HG02840 (cell line): Measurements from ENCODE around the gene C17orf114.

Experiments used
- ATAC-seq: cut with Tn5 transposase; IDR thresholded peaks from one replicate; pipeline ENCODE4 v1.9.1; 2021; ENCODE audit warnings: mild to moderate bottlenecking, moderate library complexity, moderate number of reproducible peaks; ENCODE audit not compliant: unreplicated experiment, low FRiP score

Gene C17orf114

GRCh38 chr17:4827399-4827798 is 25.3 kb upstream of the C17orf114 start:
- no peak for ATAC-seq

- ATAC-seq, result no peak
Observed at GRCh38 chr17:4823373-4824089, 21.4 kb upstream of the C17orf114 start.

GRCh38 chr17:4822835-4823234 is 20.7 kb upstream of the C17orf114 start:
- no peak for ATAC-seq

- no peak for ATAC-seq
Observed at GRCh38 chr17:4818276-4818675, 16.1 kb upstream of the C17orf114 start.

GRCh38 chr17:4816826-4817225 is 14.7 kb upstream of the C17orf114 start:
- no peak for ATAC-seq

- no peak for ATAC-seq
Observed at GRCh38 chr17:4815043-4815675, 13.0 kb upstream of the C17orf114 start.

GRCh38 chr17:4812690-4813089 is 10.6 kb upstream of the C17orf114 start:
- ATAC-seq, result no peak

- ATAC-seq, result no peak
Observed at GRCh38 chr17:4811471-4811870, 9.3 kb upstream of the C17orf114 start.

- no peak for ATAC-seq
Observed at GRCh38 chr17:4810696-4811290, 8.7 kb upstream of the C17orf114 start.

- no peak for ATAC-seq
Observed at GRCh38 chr17:4808378-4808767, 6.2 kb upstream of the C17orf114 start.

- ATAC-seq, result no peak
Observed at GRCh38 chr17:4807605-4808377, 5.7 kb upstream of the C17orf114 start.

GRCh38 chr17:4806777-4807604 is 4.9 kb upstream of the C17orf114 start, which contains the start of gene PLD2:
PLD2 (plus strand) TSS chr17:4807152; CDS start chr17:4807773, 621 bp downstream.
- ATAC-seq, result peak; percentile 83

GRCh38 chr17:4806456-4806776 is 4.3 kb upstream of the C17orf114 start:
- ATAC-seq, result no peak

GRCh38 chr17:4800462-4801196 is 1.5 kb downstream of the C17orf114 start:
- ATAC-seq, result no peak

GRCh38 chr17:4796552-4796920 is 5.6 kb downstream of the C17orf114 start:
- ATAC-seq, result no peak

- ATAC-seq, result no peak
Observed at GRCh38 chr17:4795168-4795567, 7.0 kb downstream of the C17orf114 start.

- ATAC-seq, result no peak
Observed at GRCh38 chr17:4790705-4791088, 11.4 kb downstream of the C17orf114 start.

GRCh38 chr17:4789951-4790704 is 12.0 kb downstream of the C17orf114 start:
- ATAC-seq, result peak; percentile 62

- peak; percentile 30 for ATAC-seq
Observed at GRCh38 chr17:4789701-4789950, 12.5 kb downstream of the C17orf114 start.
